Activated T-cell treated with anti-CD3 and anti-CD28 coated beads, Interleukin-2, amount 50 U/mL, for 72 hours (primary cell): ENCODE results near the gene PABPN1L. TPM values are rescaled to one million over a fixed set of nuclear protein-coding genes. Genes with fewer than 3 reads are reported as not detected.
"Not testable (repeated sequence)": the region's sequence is repeated elsewhere in the genome, so short reads cannot be mapped to it uniquely, and the experiment has no call there.

ENCODE experiments used
- ATAC-seq, 2 donors: fragments of 150-1000 bp; cut with Tn5 transposase; replicated peaks in 1 of 2; 2 replicates each; pipeline ENCODE4 v1.10.0; 2021; ENCODE audit warnings: moderate library complexity in 2 of 2, mild to moderate bottlenecking in 1 of 2
- DNase-seq, 2 donors: peaks; one replicate each; pipeline ENCODE4 v3.0.0; 2021 to 2022; ENCODE audit warnings: mixed read lengths in 1 of 2
- H3K27ac Mint-ChIP-seq: one replicate; pipeline ENCODE4 v1.8.0; 2022; ENCODE audit warnings: mild to moderate bottlenecking, moderate library complexity, mixed read lengths
- H3K27me3 Mint-ChIP-seq: one replicate; pipeline ENCODE4 v1.8.0; 2022; ENCODE audit warnings: low read depth, mixed read lengths
- H3K36me3 Mint-ChIP-seq, 2 donors: one replicate each; pipeline ENCODE4 v1.8.0; 2022; ENCODE audit warnings: mixed read lengths in 2 of 2, mild to moderate bottlenecking in 1 of 2; ENCODE audit not compliant: insufficient read depth in 2 of 2
- H3K4me1 Mint-ChIP-seq: one replicate; pipeline ENCODE4 v1.8.0; 2022; ENCODE audit warnings: low read depth, mixed read lengths
- H3K4me3 Mint-ChIP-seq, 2 donors: one replicate each; pipeline ENCODE4 v1.8.0; 2022; ENCODE audit warnings: mild to moderate bottlenecking in 2 of 2, mixed read lengths in 2 of 2, moderate library complexity in 2 of 2
- H3K9me3 Mint-ChIP-seq, 2 donors: one replicate each; pipeline ENCODE4 v1.8.0; 2022; ENCODE audit warnings: mixed read lengths in 2 of 2
- total RNA-seq, 2 donors: library from RNA; stranded (reverse); gene quantifications; one replicate each; pipeline ENCODE4 v1.2.3, GENCODE V29; 2022

Gene PABPN1L
- total RNA-seq, 2 donors from 2014 or later: not detected

DNA sequence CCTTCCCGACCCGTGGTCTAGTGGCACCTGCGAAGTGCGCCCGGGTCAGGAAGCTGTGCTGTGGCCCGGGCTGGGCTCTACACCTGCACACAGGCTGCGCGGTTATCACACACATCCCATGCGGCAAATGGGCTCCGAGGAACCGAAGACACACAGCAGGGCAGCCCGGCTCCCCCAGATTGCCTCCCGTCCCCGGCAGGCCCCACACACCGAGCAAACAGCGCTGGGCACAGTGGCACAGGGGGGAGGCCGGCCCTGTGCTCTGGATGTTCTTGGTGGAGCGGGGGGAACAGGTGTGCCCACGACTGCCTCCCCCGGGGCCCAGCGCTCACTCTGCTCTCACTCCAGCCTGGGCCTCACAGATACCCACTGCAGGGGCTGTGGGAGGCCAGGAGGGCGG is 28.9 kb upstream of the PABPN1L start:
- ATAC-seq: no peak
- no peak for DNase-seq
- Mint-ChIP-seq H3K36me3 (no peaks in the 10 kb centered on the region), H3K27ac (no peak overlapping the region), H3K4me1 (no peaks in the 10 kb centered on the region), H3K27me3 (no peaks in the 10 kb centered on the region), H3K9me3 (no peaks in the 10 kb centered on the region), H3K4me3 (no peak overlapping the region)

DNA sequence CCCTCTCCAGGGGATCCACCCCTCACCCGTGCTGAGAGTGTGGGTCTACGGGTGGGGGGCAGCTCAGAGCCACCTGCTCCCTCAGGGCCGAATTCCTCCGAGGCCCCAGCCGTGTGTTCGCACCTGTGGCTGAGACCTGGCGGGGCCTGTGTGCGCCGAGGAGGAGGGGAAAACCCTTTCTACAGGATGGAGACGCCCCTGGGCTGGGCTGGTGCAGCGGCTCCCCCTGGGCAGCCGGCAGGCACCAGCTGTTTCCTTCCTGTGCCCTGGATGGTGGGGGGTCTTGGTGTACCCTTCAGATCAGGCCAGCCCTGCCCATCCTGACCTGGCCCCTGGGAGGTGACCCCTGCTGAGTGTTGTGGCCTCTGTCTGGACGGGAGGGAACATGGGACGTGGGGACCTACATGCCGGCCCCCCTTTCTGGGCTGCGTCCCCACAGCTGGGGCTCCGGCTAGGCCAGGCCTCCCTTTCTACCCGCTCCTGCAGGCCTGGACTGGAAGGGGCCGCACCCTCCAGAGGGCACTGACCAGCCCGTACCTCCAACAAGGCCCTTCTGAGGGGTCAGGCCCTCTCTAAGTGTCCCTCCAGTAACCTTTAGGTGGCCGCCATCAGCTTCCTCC is 28.3 kb upstream of the PABPN1L start:
- no peaks in the 10 kb centered on the region for H3K9me3 Mint-ChIP-seq
- no peaks in the 10 kb centered on the region for H3K4me1 Mint-ChIP-seq
- no peak overlapping the region for H3K27ac Mint-ChIP-seq
- H3K36me3 Mint-ChIP-seq: no peaks in the 10 kb centered on the region
- DNase-seq: no peak
- H3K27me3 Mint-ChIP-seq: no peaks in the 10 kb centered on the region
- ATAC-seq: no peak
- no peak overlapping the region for H3K4me3 Mint-ChIP-seq

DNA sequence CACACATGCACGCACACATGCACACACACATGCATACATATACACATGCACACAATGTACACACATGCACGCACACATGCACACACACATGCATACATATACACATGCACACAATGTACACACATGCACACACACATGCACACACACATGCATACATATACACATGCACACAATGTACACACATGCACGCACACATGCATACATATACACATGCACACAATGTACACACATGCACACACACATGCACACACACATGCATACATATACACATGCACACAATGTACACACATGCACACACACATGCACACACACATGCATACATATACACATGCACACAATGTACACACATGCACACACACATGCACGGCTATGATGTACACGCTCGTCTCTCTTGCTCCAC is 27.8 kb upstream of the PABPN1L start:
- H3K9me3 Mint-ChIP-seq, H3K27me3 Mint-ChIP-seq, H3K27ac Mint-ChIP-seq, H3K36me3 Mint-ChIP-seq, H3K4me3 Mint-ChIP-seq, H3K4me1 Mint-ChIP-seq, ATAC-seq, DNase-seq: not testable (repeated sequence)

DNA sequence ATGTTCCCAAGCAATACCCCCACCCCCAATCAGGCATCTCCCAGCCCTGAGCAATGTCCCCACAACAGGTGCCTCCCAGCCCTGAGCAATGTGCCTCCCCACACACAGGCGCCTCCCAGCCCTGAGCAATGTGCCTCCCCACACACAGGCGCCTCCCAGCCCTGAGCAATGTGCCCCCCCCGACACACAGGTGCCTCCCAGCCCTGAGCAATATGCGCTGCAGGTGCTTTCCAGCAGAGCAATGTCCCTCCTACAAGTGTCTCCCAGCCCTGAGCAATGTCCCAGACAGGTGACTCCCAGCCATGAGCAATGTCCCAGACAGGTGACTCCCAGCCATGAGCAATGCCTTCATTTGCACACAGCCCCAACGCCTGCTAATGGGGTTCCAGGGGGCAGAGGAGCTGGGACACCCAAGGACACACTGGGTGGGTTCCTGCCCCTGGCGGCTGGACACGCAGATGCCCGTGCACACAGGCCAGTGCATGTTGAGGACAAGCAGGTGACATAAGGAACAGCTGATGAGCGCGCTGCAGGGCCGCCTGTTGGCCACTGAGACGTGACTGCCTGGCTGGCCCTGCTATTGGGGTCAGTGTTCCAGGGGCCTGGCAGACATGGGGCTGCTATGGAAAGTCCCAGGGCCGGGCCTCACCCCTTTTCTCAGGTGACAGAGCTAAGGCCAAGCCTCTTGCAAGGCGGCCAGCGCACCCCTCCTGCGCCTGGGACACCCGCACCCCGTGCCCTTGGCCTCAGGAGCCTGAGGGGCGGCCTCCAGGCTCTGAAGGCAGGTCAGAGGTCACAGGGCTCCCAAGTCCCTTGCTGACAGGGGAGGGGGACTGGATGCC is 26.9 kb upstream of the PABPN1L start:
- H3K4me3 Mint-ChIP-seq: no peak overlapping the region
- no peak overlapping the region for H3K27ac Mint-ChIP-seq
- DNase-seq (no peak), ATAC-seq (no peak)
- H3K4me1 Mint-ChIP-seq: no peaks in the 10 kb centered on the region
- H3K36me3 Mint-ChIP-seq: no peaks in the 10 kb centered on the region
- H3K9me3 Mint-ChIP-seq: no peaks in the 10 kb centered on the region
- no peaks in the 10 kb centered on the region for H3K27me3 Mint-ChIP-seq

DNA sequence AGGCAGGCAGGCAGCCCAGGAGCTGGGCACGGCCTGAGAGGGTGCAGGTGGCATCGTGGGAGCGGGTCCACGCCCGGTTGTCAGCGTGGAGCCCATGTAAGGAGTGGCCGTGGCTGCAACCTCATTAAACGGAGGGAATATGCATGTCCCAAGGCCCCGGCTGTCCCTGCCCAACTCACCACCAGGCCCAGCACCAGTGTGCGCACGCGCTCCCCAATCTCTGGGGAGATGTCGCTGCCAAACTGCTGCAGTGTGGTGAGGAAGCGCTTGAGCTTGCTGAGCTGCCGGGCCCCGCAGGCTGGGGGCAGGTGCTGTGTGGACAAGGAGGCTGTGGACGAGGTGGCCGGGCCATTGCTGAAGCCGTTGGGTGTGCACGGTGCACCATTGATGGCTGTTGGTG is 25.6 kb upstream of the PABPN1L start:
- no peaks in the 10 kb centered on the region for H3K36me3 Mint-ChIP-seq
- H3K4me3 Mint-ChIP-seq: no peak overlapping the region
- no peaks in the 10 kb centered on the region for H3K27me3 Mint-ChIP-seq
- H3K27ac Mint-ChIP-seq: no peak overlapping the region
- DNase-seq: no peak
- H3K4me1 Mint-ChIP-seq: no peaks in the 10 kb centered on the region
- no peak for ATAC-seq
- no peaks in the 10 kb centered on the region for H3K9me3 Mint-ChIP-seq

DNA sequence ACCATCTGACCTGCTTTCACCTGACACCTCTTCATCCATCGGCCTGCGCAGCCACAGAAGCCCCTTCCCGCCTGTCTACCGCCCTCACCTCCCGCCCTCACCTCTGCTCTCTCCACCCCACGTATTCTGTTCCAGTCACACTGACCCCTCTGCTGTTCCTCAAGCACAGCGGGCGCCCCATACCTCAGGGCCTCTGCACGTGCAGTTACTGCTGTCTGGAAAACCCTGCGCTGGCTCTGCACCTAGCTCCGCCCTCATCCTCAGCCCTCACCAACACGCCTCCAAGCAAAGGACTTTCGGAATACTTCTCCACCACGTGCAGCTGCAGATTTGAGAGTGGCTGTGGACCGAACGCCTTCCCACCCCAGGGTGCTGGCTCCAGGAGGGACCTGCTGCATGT is 24.6 kb upstream of the PABPN1L start:
- Mint-ChIP-seq H3K9me3 (no peaks in the 10 kb centered on the region), H3K36me3 (no peaks in the 10 kb centered on the region), H3K4me1 (no peaks in the 10 kb centered on the region), H3K27ac (no peak overlapping the region), H3K27me3 (no peaks in the 10 kb centered on the region), H3K4me3 (no peak overlapping the region)
- ATAC-seq: no peak
- no peak for DNase-seq

DNA sequence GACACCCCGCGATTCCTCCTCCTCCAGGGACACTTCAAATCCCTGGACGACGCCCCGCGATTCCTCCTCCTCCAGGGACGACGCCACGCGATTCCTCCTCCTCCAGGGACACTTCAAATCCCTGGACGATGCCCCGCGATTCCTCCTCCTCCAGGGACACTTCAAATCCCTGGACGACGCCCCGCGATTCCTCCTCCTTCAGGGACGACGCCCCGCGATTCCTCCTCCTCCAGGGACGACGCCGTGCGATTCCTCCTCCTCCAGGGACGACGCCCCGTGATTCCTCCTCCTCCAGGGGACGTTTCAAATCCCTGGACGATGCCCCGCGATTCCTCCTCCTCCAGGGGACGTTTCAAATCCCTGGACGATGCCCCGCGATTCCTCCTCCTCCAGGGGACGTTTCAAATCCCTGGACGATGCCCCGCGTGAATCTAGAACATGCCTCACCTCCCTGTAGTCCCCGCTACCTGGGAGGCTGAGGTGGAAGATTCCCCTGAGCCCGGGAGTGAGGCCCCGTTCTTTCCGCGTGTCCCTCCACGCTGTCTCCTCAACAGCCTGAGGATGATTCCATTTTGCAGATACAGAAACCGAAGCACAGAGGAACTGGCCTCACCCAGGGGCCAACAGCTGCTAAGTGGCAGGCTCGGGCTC is 23.4 kb upstream of the PABPN1L start:
- not testable (repeated sequence) for H3K4me3 Mint-ChIP-seq, H3K4me1 Mint-ChIP-seq, H3K27ac Mint-ChIP-seq, H3K27me3 Mint-ChIP-seq, DNase-seq, H3K9me3 Mint-ChIP-seq, H3K36me3 Mint-ChIP-seq, ATAC-seq

DNA sequence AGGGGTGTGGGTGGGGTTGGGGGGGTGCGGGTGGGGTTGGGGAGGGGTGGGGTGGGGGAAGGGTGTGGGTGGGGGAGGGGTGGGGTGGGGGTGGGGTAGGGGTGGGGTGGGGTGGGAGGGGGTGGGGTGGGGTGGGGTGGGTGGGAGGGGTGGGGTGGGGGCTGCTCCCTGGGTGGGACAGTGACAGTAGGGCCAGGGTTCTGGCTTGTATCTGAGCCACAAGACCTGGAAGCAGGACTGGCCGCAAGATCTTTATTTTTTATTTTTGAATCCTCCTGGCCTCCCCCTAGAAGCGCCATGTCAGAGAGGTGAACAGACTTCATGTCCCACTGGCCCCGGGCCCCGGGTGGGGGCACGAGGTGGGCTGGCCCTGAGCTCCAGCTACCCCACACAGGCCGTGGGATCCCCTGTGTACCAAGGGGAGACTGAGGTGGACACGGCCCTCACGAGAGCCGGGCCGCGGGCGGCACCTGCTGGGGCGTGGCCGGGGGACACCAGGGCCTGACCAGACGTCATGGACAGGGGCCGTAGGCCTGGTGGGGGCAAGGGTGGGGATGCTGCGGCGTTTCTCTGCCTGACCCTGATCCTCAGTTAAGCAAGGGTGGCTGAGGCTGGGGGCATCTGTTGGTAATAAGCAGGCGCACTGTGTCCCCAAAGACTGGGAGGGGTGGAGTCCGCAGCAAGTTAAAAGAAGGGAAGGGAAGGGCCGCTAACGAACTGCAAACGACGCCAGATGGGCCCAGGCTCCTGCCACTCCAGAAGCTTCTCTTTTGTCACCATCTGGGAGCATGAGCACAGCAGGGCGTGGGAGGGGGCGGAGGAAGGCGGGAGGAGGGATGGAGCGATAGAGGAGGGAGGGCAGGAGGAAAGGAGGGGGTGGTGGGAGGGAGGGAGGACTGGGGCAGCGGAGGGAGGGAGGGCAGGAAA is 22.3 kb upstream of the PABPN1L start:
- H3K27ac Mint-ChIP-seq: no peak overlapping the region
- no peaks in the 10 kb centered on the region for H3K4me1 Mint-ChIP-seq
- ATAC-seq: no peak
- H3K9me3 Mint-ChIP-seq: no peaks in the 10 kb centered on the region
- no peak for DNase-seq
- H3K27me3 Mint-ChIP-seq: no peaks in the 10 kb centered on the region
- no peaks in the 10 kb centered on the region for H3K36me3 Mint-ChIP-seq
- no peak overlapping the region for H3K4me3 Mint-ChIP-seq

DNA sequence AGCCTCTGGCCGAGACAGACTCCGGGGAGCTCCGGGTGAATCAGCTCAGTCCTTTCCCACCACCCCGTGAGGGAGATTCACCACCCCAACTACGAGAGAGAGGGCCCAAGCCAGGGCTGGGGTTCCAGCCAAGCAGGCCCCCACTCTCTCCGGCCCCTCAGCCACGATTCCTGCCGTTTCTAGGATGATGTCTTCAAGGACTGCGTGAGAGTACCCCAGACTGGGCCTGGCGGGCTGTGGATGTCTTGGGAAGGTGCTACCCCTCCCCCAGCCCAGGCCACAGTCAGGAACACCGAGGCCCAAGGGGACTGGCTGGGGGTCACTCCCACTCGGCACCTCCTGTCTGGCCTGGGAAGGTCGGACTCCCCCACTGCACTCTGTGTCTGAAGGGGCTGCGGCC is 21.6 kb upstream of the PABPN1L start:
- Mint-ChIP-seq H3K4me3 (no peak overlapping the region), H3K9me3 (no peaks in the 10 kb centered on the region), H3K27me3 (no peaks in the 10 kb centered on the region), H3K4me1 (no peaks in the 10 kb centered on the region), H3K27ac (no peak overlapping the region), H3K36me3 (no peaks in the 10 kb centered on the region)
- no peak for ATAC-seq
- no peak for DNase-seq

DNA sequence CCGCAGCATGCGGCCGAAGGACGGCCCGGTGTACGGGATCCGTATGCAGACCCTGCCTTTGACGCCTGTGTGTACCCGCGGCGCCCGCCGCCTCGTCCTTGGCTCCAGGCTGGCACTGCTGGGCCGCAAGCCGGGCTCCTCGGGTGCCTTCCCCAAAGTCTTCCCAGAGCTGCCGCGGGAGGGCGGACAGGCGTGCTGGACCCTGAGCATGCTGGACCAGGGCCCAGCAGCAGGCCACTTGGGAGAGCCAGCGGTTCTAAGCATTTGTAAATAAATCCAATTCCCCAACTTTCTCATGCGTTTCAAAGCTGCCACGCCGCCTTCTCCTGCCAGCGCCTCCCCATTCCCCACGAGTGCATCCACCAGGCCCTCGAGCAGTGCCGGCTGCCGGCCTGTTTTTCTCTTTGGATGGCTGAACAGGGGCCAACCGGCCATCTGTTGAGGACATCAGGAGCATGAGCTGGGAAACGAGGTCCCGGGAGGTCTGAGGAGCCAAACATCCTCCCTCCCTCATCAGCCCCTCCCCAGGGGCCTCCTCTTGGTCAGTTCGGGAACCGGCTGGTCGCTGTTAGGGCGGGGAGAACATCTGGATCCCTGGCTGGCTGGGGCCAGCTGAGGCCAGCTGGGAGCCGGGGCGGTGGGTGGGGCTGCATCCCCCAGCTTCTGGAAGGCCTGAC is 20.5 kb upstream of the PABPN1L start:
- H3K36me3 Mint-ChIP-seq: no peaks in the 10 kb centered on the region

DNA sequence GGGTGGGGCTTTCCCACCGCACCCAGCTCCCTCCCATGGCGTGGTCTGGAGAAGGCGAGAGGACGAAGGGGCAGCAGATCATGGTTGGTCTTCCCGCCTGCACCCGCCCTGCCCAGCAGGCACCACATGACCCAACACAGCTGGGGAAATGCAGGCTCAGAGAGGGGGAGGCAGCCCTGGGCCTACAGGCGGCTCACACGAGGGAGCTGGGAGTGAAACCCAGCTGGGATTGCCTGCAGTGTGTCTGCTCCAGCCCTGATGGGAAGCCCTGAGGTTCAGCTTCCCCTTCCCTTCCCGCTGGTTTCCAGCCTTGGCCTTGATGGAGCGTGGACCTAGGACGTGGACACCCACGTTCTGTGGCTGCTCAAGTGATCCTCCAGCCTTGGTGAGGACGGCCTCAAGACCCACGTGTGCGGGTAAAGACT is 20.0 kb upstream of the PABPN1L start:
- Mint-ChIP-seq H3K4me3 (no peak overlapping the region), H3K9me3 (no peaks in the 10 kb centered on the region), H3K27ac (no peak overlapping the region), H3K4me1 (no peaks in the 10 kb centered on the region), H3K36me3 (no peaks in the 10 kb centered on the region), H3K27me3 (no peaks in the 10 kb centered on the region)
- ATAC-seq (no peak), DNase-seq (no peak)

More for the DNA sequence above, 20.5 kb upstream of the PABPN1L start:
- H3K27me3 Mint-ChIP-seq: no peaks in the 10 kb centered on the region
- H3K4me3 Mint-ChIP-seq: no peak overlapping the region
- no peaks in the 10 kb centered on the region for H3K9me3 Mint-ChIP-seq
- ATAC-seq (no peak), DNase-seq (no peak)
- no peaks in the 10 kb centered on the region for H3K4me1 Mint-ChIP-seq
- no peak overlapping the region for H3K27ac Mint-ChIP-seq

DNA sequence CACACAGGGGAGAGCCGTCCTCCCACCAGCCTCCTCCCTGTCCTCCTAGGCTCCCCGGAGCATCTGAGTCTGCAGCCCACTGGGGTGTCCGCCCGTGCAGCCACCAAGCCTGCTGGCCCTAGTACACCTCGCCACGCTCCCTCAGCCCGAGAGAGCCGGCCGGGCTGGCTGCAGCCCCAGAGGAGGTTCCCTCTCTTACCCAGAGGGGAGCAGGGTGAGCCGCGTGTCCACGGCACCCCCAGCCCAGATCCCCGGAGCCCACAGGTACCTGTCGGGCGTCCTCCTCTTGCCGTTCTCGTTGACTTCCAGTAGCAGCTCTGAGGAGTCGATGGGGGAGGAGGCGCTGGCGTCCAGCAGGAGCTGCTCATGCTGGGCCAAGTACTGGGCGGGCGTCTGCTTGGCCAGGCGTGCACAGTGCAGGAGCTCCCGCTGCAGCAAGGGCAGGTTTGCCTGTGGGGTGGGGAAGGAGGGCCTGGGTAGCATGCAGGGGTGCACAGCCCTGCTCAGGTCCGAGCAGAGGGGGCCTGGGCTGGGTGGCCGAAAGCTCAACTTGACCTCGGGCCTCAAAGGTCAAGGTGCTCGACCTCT is 19.3 kb upstream of the PABPN1L start:
- H3K27ac Mint-ChIP-seq: no peak overlapping the region
- no peaks in the 10 kb centered on the region for H3K36me3 Mint-ChIP-seq
- no peaks in the 10 kb centered on the region for H3K4me1 Mint-ChIP-seq

More for the DNA sequence above, 19.3 kb upstream of the PABPN1L start:
- H3K27me3 Mint-ChIP-seq: no peaks in the 10 kb centered on the region
- no peak overlapping the region for H3K4me3 Mint-ChIP-seq
- ATAC-seq: no peak
- no peaks in the 10 kb centered on the region for H3K9me3 Mint-ChIP-seq
- DNase-seq: no peak
